ENCODE data around the gene SORCS2. TPM values are rescaled to one million over a fixed set of nuclear protein-coding genes. Genes with fewer than 3 reads are reported as not detected.
A peak's percentile ranks its signal among the peaks of the same experiment; 100 is the strongest.

The SORCS2 gene
- polyA plus RNA-seq, 1 donor (not counting 4 experiments of a cell fraction or from before 2014, with no cell fraction given): 0.09 TPM

- Histone ChIP-seq H3K9me1 (ENCODE audit: control insufficient read depth, extremely low read depth, insufficient read depth, low read length) (no peaks in the 10 kb centered on the region), H3K36me3 (ENCODE audit: control insufficient read depth in 2 of 2, extremely low read depth in 1 of 2, insufficient read depth in 2 of 2, low read length in 2 of 2) (no peaks in the 10 kb centered on the region), H3K4me3 (ENCODE audit: control insufficient read depth in 2 of 3, extremely low read depth in 1 of 3, insufficient read depth in 2 of 3, low read depth in 1 of 3, low read length in 3 of 3) (no peak overlapping the region), H3K4me2 (ENCODE audit: control insufficient read depth, extremely low read depth, insufficient read depth, low read depth, low read length) (peak overlapping the region; percentile 54), H3K27me3 (ENCODE audit: control insufficient read depth, extremely low read depth, insufficient read depth, low read length) (peaks cover 13% of the 10 kb centered on the region), H3K27ac (ENCODE audit: control insufficient read depth, insufficient read depth, low read length) (no peak overlapping the region), H2AFZ (ENCODE audit: control insufficient read depth, low read length) (peak overlapping the region; percentile 10), H4K20me1 (ENCODE audit: control insufficient read depth, extremely low read depth, insufficient read depth, low read length) (no peaks in the 10 kb centered on the region), H3K79me2 (ENCODE audit: control insufficient read depth, insufficient read depth, low read length) (no peaks in the 10 kb centered on the region), H3K9me3 (ENCODE audit: control insufficient read depth, low read depth, low read length) (peaks cover 5% of the 10 kb centered on the region), H3K4me1 (ENCODE audit: control insufficient read depth, extremely low read depth, insufficient read depth, low read length) (peaks cover 11% of the 10 kb centered on the region), H3K9ac (ENCODE audit: control insufficient read depth, extremely low read depth, insufficient read depth, low read length) (no peak overlapping the region)
- TF ChIP-seq EZH2 (IDR thresholded peaks at IDR 0.05; ENCODE audit: low read length): no peak
- TF ChIP-seq, protein P1, sequence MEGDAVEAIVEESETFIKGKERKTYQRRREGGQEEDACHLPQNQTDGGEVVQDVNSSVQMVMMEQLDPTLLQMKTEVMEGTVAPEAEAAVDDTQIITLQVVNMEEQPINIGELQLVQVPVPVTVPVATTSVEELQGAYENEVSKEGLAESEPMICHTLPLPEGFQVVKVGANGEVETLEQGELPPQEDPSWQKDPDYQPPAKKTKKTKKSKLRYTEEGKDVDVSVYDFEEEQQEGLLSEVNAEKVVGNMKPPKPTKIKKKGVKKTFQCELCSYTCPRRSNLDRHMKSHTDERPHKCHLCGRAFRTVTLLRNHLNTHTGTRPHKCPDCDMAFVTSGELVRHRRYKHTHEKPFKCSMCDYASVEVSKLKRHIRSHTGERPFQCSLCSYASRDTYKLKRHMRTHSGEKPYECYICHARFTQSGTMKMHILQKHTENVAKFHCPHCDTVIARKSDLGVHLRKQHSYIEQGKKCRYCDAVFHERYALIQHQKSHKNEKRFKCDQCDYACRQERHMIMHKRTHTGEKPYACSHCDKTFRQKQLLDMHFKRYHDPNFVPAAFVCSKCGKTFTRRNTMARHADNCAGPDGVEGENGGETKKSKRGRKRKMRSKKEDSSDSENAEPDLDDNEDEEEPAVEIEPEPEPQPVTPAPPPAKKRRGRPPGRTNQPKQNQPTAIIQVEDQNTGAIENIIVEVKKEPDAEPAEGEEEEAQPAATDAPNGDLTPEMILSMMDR (optimal IDR thresholded peaks at IDR 0.05 in 1 of 3, IDR thresholded peaks at IDR 0.05 in 1 of 3, conservative IDR thresholded peaks at IDR 0.05 in 1 of 3; ENCODE audit: extremely low read depth in 1 of 3, insufficient read depth in 2 of 3, low read length in 3 of 3): peak in 2 of 3 experiments; percentile 77 to 92
- no peak for FAIRE-seq
- no peak for DNase-seq (ENCODE audit: low read depth, low spot score)
- dilution Hi-C loops (cut with MboI; ENCODE audit: extremely low pct_ligation_motif_present, low sequenced_read_pairs): no loop called here
Measured at GRCh38 chr4:7335344-7336066, 143.2 kb downstream of the SORCS2 start.

DNA sequence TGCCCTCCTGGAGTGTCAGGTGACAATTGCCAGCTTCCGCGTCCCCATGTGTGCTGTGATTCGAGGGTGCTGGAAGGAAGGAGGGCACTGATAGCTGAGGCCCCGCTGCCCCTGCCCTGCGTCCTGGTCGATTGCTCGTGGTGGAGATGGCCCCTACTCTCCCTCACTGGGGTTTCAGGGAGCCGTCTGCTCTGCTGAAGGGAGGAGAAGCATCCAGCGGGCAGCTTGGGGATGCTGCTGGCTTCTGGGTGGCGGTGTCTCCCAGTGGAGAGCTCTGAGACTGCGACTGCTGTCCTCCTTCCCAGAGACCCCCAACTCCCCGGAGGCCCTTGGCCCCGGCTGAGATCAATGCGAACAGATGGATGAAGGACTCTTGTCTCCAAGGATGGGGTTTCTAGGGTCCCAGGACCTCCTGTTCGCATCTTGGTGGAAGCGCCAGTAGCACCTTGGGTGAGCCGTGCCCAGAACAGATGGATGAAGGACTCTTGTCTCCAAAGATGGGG lies 143.8 kb downstream of the SORCS2 start:
- Histone ChIP-seq H3K9me1 (ENCODE audit: control insufficient read depth, extremely low read depth, insufficient read depth, low read length) (no peaks in the 10 kb centered on the region), H4K20me1 (ENCODE audit: control insufficient read depth, extremely low read depth, insufficient read depth, low read length) (no peaks in the 10 kb centered on the region), H3K4me2 (ENCODE audit: control insufficient read depth, extremely low read depth, insufficient read depth, low read depth, low read length) (no peak overlapping the region), H3K9ac (ENCODE audit: control insufficient read depth, extremely low read depth, insufficient read depth, low read length) (no peak overlapping the region), H3K27me3 (ENCODE audit: control insufficient read depth, extremely low read depth, insufficient read depth, low read length) (peaks cover 13% of the 10 kb centered on the region), H3K4me1 (ENCODE audit: control insufficient read depth, extremely low read depth, insufficient read depth, low read length) (peaks cover 11% of the 10 kb centered on the region), H2AFZ (ENCODE audit: control insufficient read depth, low read length) (no peak overlapping the region), H3K9me3 (ENCODE audit: control insufficient read depth, low read depth, low read length) (peaks cover 5% of the 10 kb centered on the region), H3K27ac (ENCODE audit: control insufficient read depth, insufficient read depth, low read length) (no peak overlapping the region), H3K36me3 (ENCODE audit: control insufficient read depth in 2 of 2, extremely low read depth in 1 of 2, insufficient read depth in 2 of 2, low read length in 2 of 2) (no peaks in the 10 kb centered on the region), H3K4me3 (ENCODE audit: control insufficient read depth in 2 of 3, extremely low read depth in 1 of 3, insufficient read depth in 2 of 3, low read depth in 1 of 3, low read length in 3 of 3) (no peak overlapping the region), H3K79me2 (ENCODE audit: control insufficient read depth, insufficient read depth, low read length) (no peaks in the 10 kb centered on the region)
- TF ChIP-seq, protein P1 (optimal IDR thresholded peaks at IDR 0.05 in 1 of 3, IDR thresholded peaks at IDR 0.05 in 1 of 3, conservative IDR thresholded peaks at IDR 0.05 in 1 of 3; ENCODE audit: extremely low read depth in 1 of 3, insufficient read depth in 2 of 3, low read length in 3 of 3): no peak
- TF ChIP-seq EZH2 (IDR thresholded peaks at IDR 0.05; ENCODE audit: low read length): no peak
- dilution Hi-C loops (cut with MboI; ENCODE audit: extremely low pct_ligation_motif_present, low sequenced_read_pairs): no loop called here
- FAIRE-seq: no peak
- DNase-seq (ENCODE audit: low read depth, low spot score): no peak

All from keratinocyte (primary cell).